Loucy (cell line): ENCODE measurements around the gene RPS3A.

Experiments used
- CTCF ChIP-seq: fragments of 200-600 bp; sonication (generic); conservative IDR thresholded peaks from 2 replicates; pipeline ENCODE4 v1.5.1; 2014; ENCODE audit warnings: mild to moderate bottlenecking, antibody characterized with exemption, low read length
- EZH2phosphoT487 ChIP-seq: fragments of 200-600 bp; IDR thresholded peaks from 2 replicates; pipeline ENCODE4 v1.6.1; 2018; ENCODE audit warnings: antibody characterized with exemption, mild to moderate bottlenecking, moderate library complexity, borderline replicate concordance

DNA sequence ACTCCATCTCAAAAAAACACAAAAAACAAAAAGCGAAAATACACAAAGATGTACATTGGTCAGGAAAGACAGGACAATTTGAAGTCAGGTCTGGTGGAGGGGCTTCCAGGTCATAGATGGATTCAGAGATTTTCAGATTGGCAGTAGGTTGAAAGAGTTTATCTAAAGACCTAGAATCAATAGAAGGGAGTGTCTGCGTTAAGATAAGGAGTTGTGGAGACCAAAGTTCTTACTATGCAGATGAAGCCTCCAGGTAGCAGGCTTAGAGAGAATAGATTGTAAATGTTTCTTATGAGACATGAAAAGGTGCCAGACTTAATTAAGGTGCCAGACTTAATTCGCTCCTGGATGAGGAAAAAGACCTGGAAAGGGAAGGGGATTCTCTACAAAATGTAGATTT, 6.9 kb upstream of the RPS3A start:
- no peak for TF ChIP-seq CTCF
- TF ChIP-seq EZH2phosphoT487, result no peak
